ENCODE results near the gene DST.

Gene DST

DNA sequence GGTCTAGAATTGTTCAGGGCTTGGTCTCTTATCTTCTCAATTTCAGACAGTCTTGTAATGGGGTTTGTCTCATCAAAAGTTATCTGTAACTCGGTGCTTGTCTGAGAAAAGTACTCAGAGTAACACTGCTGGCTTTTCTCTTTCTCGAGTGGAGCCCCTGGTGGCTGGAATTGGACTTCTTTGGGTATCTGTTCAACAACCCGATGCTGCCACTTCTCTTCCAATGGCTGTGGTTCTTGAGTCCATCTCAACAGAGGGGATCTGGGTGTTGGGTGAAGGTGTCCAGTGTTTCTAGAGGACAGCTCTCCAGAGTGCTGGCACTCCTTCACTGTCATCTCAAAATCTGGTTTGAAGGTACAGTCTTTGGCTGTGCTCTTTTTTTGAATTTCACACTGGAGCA is 24.6 kb downstream of the DST start:
- DNase-seq = no peak

DNA sequence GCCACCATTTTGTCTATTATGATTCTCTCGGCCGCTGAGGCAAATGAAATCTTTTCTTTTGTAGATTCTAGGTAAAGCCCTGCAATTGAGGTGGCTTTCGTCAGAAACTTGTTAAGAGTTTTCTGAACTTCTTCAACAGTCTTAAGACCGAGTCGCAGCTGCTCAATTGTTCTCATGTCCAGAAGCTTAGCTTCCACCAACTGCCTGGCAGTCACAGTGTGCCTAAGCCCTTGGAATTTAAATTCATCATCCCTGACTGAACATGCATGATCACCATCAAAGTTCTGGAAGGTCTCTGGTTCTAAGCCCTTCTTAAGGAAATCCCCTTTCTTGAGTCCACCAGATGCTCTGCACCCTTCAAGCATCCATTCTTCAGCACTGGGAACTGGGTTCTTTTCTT is 25.7 kb downstream of the DST start:
- no peak for DNase-seq

DNA sequence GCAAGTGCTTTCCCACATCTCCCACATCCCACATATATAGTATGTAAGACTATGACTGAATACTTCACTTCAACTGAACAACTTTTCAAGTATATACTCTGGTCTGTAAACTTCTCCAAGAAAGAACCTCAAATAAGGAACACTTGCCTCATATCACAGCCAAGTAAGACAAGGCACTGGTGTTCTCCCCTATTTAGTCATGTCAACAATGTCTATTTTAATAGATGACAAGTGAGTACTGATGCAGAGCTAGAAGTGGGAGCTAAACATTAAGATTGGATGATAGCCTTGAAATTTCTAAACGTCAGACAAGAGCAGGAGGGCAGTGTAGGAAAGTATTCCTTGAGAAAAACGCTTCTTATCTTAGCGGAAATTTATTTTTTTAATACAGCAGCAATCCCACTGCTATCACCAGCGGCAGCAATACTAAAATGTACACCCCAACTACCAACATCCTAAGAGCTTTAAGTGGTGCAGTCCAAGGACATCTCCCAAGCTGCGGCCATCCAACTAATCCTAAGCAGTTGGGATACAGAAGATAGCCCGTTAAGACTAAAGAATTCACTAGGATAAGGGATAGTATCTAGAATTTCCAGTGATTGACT is 29.3 kb downstream of the DST start:
- DNase-seq = no peak

DNA sequence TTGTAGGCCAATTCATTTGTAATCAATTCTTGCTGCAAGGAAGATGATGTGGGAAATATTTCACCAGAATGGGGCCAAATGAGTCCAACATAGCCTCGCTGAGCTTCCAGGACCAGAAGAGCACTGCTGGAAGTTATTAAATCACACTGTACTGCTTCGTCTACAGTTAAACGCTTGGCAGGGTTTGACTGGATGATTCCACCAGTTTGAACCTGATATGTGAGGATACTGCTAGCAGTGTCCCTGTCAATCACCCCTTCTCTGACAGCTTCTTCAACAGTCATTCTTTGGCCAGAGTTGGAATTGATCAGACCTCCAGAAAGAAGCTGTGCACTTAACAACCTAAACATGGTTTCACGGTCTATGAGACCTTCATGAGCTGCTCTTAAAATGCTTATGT is 34.4 kb downstream of the DST start:
- no peak for DNase-seq

DNA sequence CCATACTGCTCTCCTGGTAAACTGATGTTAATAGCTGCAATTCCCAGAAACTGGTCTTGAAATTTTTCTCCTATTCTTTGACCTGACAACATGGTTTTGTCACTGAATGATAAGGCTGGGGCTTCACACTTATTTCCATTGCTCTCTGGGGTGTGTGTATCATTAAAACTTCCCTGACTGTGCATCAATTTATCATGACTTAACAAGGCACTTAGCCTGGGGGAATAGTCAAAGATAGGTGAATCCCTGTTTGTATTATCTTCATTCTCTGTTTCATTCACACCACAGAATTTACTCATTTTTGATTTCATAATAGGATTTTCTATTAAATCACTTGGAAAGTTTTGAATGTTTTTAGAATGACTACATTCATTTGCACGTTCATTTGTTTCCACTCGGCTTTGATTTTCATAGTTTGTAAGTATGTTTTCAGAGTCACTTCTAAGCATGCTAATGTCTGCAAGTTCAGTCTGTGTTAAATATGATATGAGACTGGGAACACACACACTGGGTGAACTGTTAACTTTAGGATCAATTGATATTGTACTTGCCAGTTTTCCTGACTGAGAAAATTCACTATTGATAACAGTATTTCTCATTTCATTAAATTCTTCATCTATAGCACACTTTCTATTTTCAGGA is 35.5 kb downstream of the DST start:
- no peak for DNase-seq

DNA sequence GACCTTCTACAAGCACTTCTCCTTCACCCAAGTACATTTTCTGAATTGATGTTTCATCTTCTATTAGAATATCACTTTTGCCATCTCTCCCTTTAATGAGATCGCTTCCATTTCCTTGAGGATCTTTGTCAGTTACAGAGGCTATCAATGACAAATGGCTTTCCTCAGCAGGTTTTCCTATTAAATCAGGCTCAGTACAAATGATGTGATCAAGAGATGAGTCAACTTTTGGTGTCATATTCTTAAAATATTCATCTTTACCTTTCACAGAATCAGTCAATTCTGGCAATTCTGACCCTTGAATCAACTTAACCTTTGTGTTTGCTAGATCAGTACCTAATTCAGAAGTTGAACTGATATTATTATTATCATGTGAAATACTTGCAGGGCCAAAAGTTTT is 37.3 kb downstream of the DST start:
- DNase-seq = no peak

DNA sequence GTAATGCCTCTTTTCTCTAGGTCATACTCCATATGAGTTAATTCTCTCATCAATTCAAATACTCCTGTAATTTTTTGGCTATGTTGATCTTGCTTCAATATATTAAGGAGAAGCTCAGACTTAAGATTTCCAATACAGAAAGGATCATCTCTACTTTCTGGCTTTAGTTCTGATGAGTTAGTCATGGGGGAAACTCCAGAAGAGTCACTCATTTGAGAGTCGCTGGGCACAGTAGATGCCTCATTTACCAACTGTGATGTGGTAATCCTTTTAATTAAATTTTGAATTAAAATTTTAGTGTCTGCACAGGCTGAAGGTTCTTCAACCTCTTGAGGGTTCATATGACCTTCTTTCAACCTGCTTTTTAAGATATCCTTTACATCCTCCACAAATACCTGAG is 38.5 kb downstream of the DST start:
- DNase-seq = no peak

DNA sequence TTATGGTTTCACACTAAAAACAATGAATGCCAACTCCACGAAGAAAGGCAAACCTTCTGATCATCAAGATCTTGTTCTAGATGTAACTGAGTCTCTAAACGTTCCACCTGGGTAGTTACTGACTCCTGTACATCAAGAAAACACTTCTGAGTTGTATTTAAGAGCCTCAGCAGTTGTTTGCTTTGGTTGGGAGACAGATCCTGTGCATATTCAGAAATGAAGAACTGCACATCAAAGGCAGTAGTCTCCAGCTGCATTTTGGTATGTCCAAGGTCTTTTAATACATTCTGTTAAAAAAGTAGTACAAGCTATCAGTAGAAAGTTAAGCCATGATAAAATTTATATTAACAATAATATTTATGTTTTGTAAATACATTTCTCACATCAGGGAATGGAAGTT is 41.3 kb downstream of the DST start:
- no peak for DNase-seq

DNA sequence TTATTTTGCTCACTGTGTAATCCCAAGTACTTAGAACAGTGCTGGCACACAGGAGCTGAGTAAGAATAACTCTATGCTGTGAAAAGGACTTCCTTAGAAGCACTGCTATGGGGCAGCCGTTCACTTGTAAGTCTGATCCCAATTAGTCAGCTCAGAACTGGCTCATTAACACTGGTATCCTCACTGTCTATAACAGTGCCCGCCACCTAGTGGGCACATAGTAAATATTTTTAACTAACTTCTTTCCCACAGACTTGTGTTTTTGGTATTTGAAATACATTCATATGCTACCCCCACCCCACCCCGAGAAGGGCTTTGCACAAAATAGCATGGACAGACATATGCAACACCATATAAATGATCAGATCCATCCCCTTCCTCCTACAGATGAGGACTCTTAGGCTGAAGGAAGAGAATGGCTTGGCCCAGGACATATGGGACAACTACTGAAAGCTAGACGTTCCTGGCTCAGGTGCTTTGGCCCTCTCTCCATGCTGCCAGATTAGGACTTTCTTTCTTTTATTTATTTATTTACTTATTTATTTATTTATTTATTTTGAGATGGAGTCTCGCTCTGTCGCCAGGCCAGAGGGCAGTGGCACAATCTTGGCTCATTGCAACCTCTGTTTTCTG is 47.1 kb downstream of the DST start:
- DNase-seq = no peak

DNA sequence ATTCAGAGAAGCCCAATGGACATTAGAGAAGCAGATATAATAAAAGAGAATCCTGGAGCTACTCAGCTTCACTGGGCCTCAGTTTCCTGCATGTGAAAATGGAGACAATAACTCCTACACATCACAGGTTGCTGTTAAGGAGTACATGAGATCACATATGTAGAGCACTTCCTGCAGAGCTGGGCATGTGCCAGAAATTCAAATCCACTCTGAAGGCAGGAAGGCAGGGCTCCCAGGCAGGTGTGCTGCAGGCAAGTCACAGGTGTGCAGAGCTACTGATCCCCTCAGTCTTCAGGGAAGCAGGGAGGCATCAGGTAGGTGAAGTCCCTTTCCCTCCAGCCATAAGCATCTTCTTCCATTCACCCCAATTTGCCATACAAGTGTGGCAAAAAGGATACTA is 48.0 kb downstream of the DST start:
- DNase-seq = no peak

DNA sequence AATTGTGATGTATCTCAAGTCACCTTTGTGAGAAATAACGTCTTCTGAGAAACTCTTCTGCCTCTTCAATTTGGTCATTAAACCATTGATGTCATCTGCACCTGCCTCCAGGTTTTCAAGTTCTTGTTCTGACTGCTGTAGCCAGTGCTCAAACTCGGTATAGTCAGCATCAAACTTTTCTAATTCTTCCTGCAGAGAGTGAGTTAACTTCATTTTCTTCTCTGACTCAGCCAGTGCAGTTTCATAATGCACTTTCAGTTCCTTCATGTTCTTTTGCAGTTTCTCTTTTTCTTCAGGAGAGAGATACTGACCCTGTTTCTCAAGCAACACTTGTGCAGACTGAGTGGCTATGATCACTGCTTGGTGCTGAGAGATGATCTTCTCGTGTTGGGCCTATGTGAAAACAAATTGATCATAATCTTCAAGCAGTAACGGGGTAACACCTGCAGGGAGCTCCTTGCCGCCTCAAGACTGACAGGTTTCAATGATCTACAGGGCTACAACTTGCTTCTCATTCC is 48.8 kb downstream of the DST start:
- DNase-seq = no peak

DNA sequence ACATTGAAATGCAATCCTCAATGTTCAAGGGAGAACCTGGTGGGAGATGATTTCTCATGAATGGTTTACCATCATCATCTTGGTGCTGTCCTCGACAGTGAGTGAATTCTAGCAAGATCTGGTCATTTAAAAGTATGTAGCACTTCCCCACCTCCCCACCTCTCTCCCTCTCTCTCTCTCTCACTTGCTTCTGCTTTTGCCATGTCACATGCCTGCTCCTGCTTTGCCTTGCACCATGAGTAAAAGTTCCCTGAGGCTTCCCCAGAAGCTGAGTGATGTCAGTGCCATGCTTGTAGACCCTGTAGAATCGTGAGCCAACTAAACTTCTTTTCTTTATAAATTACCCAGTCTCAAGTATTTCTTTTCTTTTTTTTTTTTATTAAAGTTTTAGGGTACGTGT is 60.5 kb downstream of the DST start:
- DNase-seq = no peak

DNA sequence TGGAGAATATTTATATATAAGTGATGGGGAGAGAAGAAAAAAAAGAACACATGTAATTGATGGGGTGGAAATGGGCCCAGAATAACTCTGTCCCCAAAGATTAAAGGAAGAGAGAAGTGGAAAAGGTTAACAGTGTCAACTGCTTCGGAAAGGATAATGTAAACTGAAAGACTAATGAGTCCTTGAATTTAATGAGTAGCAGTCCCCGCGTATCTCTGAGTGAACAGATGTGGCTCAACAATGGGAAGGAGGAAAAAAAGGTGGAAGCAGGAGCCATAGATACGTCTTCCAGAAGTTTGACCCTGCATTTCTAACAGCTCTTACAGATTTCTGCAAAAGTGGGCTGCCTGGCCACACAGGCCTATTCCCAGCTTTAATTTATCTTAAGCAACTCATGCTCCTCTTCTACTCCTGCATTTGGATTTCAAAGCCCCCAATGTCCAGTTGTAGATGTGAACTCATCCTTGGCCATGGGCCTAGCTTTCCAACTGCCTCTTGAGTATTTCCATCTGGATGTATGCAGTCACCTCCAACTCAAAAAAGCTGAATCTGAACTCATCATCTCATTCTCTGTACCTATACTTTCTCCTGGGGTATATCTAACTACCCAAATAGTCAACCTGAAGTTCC is 61.3 kb downstream of the DST start:
- DNase-seq = no peak

DNA sequence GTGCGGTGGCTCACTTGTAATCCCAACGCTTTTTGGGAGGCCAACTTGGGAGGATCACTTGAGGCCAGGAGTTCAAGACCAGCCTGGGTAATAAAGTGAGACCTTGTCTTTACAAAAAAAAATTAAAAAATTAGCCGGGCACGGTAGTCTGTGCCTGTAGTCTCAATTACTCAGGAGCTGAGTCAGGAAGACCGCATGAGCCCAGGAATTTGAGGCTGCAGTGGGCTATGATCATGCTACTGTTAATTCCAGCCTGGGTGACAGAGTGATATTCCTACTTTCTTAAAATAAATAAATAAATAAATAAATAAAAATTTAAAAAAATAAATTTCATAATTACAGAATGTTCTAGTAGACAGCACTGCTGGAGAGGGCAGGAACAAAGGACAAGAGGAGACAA is 62.4 kb downstream of the DST start:
- no peak for DNase-seq

DNA sequence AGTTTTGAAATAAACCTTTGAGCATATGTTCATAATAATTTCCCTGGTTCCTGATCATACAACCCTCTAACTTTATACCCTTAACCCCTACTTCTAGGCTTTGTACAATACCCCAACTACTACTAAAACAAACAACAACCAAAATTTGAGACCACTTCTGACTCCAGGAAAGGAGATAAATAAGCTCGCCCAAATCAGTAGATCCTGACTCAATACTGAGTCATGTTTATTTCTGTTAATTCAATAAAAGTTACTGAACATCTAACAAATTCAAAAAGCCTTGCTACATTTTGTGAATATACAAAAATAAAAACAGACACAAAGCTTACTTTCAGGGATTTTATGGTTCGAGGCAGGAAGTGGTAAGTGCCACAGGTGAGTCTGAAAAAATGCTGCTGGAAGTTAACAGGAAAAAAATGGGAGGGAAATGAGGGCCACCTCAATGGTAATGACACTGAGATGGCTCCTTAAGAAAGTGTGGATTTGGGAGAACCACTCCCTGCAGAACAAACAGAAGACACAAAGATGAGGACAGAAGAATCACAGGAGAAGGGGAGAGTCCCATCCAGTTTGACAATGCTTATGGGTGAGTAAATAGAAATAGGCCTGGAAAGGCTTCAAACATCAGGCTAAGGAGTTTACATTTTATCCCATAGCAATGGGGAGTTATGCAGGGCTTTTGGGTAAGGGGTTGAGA is 63.4 kb downstream of the DST start:
- no peak for DNase-seq

DNA sequence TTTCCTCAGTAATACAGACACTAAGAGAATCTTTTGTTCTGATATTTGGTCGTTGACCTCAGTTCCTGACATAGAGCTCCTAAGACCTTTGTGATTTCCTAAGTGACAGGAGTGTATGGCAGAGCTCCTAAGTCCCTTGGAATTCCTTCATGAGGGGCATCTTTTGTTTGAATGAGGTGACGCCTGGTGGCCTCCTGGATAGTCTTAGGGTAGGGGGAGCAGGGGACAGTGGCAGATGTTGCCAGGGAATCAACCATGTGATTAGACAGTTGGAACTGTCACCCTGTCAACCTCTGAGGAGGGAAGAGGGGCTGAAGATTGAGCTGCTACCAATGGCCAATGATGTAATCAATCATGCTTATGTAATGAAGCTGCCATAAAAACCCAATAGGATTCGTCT is 67.0 kb downstream of the DST start:
- no peak for DNase-seq

DNA sequence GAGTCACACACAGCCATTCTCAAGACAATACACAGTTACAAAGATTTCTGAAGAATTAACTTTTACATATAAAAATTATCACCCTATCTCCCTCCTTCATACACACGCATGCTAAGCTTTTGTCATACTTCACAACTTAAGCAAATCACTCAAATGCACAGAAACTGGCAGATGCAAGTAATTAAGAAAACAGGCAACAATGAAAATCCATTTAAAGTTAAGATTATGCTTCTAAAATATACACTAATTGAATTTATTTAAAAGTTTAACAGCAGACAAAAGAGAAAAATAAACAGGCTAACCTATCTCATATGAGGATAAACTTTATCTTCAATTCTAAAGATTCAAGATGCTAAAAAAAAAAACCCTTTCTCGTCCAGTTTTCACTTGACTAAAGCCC is 68.4 kb downstream of the DST start:
- no peak for DNase-seq

DNA sequence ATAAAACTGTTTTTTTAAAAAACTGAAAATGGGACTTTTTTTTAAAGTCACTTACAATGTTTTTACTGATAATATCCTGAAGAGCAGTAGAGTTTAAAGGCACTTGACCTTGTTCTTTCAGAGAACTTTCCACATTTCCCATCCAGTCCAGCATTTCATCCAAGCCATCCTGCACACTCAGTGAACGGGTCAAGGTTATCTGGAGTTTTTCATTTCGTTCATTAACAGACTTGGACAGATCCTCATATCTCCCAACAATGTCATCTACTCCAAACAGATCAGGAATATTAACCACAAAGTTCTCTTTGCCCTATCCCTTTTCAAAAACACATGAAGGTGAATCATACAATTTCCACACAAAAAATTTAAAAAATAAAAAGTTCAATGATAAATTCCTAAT is 69.1 kb downstream of the DST start:
- DNase-seq = no peak

DNA sequence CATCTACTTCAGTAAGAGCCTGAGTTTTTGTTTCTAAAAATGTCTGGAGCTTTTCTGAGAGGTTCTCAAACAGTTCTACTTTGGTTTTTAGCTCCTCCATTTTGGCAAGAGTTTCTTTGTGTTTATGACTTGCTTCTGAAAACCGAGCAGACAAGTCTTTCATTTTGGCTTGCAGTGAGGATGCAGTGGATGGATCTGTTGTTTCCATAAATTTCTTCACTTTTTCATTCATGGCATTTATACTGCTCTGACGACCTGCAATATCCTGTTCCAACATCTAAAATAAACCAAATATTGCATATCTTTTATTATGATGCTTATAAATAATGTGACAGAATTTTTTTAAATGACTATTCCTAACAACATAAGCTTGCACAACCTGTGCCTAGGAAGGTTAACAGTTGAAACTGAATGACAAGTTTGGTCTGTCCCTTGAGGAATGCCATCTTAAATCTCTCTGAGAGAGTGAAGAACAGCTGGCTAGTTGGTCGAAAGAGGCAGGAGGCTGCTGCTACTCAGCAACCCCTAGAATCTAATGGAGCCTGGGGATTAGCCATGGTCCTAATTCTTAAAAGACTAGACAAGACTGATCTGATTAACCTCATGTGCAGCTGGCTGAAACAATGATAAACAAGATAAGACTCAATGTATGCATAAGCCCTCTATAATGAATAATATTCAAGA is 69.8 kb downstream of the DST start:
- no peak for DNase-seq

DNA sequence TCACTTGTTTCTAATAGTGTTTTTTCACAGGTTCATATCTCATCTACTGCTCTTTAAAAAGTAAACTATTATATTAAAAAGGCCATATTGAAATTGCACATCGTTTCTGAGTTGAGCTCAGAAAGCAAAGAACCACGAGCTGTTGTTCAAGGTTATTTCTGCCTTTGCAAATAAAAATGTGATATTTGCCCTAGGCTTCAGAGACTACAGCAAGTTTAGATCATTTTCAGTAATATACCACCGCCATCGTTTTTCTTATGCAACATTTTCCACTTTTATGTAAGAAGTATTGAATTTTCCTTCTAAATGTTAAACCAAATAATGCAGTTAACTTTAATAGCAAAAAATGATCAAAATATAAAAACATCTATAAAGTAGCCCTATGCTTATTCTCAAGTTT is 71.1 kb downstream of the DST start:
- DNase-seq = no peak

DNA sequence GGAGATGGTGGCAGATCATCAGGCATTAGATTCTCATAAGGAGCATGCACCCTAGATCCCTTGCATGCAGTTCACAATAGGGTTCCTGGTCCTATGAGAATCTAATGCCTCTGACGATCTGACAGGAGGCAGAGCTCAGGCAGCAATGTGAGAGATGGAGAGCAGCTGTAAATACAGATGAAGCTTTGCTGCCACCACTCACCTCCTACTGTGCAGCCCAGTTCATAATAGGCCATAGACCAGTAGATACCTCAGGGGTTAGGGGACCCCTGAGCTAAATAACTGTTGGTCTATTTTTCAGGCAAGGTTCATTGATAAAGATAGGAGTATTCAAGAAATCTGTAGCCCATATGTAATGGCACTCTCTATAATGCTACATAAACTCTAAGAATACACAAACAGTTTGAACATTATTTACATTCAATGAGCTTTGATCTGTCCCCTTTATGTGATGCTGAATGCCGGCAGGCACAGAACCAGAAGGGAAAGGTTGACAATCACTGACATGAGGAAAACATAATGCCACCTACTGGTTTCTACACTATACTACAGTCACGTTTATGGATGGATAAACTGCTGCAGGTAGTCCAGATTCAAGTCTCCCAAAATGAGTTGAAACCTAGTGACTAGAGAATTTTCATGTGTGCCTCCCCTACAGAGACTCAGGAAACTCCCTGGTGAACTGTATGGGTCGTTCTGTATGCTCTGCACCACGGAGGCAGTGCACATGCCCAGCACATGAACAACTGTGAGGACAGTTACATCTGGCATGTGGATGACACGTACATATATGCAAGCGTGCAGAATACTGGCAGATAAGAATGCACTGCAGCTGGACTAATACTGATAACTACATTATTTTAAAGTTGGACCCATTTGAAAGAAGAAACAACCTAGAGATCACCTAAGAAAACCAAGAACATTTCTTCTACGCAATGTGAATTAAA is 72.0 kb downstream of the DST start:
- DNase-seq = no peak

DNA sequence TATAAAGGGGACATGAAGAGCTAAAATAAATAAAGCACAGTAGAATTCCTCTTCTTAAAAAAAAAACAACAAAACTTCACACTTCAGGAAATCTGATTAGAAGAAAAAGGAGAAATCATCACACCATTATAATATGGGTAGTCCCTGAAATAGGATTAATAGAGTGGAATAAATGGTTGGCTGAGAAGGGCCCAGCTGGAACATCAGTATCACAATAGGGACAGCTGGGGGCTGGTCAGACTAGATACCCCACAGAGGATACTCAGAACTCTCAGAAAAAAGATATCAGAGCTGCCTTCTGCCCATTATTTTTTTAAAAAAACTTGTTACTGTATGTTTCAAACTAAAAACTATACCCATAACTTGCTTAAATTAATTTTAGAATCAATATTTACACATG is 75.2 kb downstream of the DST start:
- no peak for DNase-seq
